AG04450 (cell line): Measurements from ENCODE around the gene TLR5. TPM values are rescaled to one million over a fixed set of nuclear protein-coding genes. Genes with fewer than 3 reads are reported as not detected.

ENCODE experiments used
- CTCF ChIA-PET: fragments of 300-600, 350-600 bp; formaldehyde crosslinking; extraction: SDS; loops from one replicate; lab custom pipeline; 2022; ENCODE audit warnings: antibody characterized with exemption, inconsistent platforms; lab: Charles Lee
- POLR2A ChIA-PET: fragments of 350-600 bp; formaldehyde crosslinking; extraction: SDS; loops from one replicate; lab custom pipeline; 2021; ENCODE audit warnings: antibody characterized with exemption, inconsistent platforms; lab: Yijun Ruan, JAX
- DNase-seq: peaks from one replicate; pipeline ENCODE4 v3.0.0-alpha.2; 2011; ENCODE audit warnings: low read depth, low spot score
- H3K27ac ChIP-seq: one replicate; pipeline ENCODE4 v1.5.1; 2012; ENCODE audit warnings: low read depth, low read length, control low read depth
- H3K27me3 ChIP-seq: one replicate; pipeline ENCODE4 v1.6.0; 2012; ENCODE audit warnings: low read length; ENCODE audit not compliant: control insufficient read depth, insufficient read depth
- H3K4me3 ChIP-seq: 2 replicates; pipeline ENCODE4 v1.5.1; 2011; ENCODE audit warnings: mild to moderate bottlenecking, low read depth, low read length, control low read depth
- H3K9me3 ChIP-seq: 2 replicates; pipeline ENCODE4 v1.5.1; 2012; ENCODE audit warnings: low read length; ENCODE audit not compliant: control insufficient read depth, insufficient read depth
- polyA plus RNA-seq: library from polyadenylated mRNA; depleted of rRNA; stranded (reverse); fragments of >200 nt; gene quantifications from 2 replicates; pipeline ENCODE4 v1.2.3, GENCODE V29; 2011
- TF ChIP-seq, protein P1 (sequence below): IDR thresholded peaks from 2 replicates; pipeline ENCODE4 v1.5.1; 2011; ENCODE audit warnings: low read depth, low read length, control low read depth, inconsistent platforms

TLR5 gene
- polyA plus RNA-seq, 1 experiment = 0.07 TPM

DNA sequence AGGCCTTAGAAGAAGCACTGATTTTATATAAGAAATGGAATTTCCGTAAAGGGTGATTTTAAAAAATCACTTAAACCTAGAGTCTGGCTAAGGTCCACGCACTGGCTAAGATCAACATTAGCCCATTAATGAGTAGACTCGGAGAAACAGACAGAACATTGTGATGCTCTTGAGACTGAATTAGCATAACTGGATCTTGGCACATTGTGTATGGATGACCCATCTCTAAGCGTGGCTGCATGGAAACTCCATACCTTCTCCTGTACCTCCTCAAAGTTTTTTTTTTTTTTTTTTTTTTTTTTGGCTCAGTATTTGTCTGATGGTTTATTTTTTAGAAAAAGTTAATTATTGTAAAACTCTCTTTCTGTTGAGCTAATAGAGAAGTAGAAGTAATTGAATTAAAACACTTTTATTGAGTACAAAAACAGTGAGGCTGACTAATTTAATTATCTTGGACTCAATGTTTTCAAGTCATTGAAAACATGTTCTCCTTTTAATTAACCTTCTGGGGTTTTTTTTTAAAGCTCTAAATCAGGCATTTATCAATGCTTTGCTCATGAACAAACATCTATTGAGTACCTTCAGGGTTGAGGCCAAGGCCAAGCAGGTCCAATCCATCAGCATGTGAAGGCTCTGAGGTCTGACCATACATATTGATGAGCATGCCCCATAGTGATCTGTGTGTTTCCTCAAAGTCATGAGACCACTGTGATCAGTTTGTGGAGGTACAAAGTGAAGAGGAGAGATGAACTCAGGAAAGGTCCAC lies 74.0 kb downstream of the TLR5 start:
- Histone ChIP-seq H3K27ac (no peak overlapping the region), H3K9me3 (no peaks in the 10 kb centered on the region), H3K27me3 (peaks cover 9% of the 10 kb centered on the region), H3K4me3 (no peak overlapping the region)
- CTCF ChIA-PET = interaction anchor here (0.6 to 2.1 kb wide), 3 partner anchors 13 to 618 kb away, joined by 3 to 13 read pairs (median 4); no protein-coding TSS in a partner anchor
- TF ChIP-seq, protein P1, sequence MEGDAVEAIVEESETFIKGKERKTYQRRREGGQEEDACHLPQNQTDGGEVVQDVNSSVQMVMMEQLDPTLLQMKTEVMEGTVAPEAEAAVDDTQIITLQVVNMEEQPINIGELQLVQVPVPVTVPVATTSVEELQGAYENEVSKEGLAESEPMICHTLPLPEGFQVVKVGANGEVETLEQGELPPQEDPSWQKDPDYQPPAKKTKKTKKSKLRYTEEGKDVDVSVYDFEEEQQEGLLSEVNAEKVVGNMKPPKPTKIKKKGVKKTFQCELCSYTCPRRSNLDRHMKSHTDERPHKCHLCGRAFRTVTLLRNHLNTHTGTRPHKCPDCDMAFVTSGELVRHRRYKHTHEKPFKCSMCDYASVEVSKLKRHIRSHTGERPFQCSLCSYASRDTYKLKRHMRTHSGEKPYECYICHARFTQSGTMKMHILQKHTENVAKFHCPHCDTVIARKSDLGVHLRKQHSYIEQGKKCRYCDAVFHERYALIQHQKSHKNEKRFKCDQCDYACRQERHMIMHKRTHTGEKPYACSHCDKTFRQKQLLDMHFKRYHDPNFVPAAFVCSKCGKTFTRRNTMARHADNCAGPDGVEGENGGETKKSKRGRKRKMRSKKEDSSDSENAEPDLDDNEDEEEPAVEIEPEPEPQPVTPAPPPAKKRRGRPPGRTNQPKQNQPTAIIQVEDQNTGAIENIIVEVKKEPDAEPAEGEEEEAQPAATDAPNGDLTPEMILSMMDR = no peak
- DNase-seq = no peak
- POLR2A ChIA-PET = no interaction called here

DNA sequence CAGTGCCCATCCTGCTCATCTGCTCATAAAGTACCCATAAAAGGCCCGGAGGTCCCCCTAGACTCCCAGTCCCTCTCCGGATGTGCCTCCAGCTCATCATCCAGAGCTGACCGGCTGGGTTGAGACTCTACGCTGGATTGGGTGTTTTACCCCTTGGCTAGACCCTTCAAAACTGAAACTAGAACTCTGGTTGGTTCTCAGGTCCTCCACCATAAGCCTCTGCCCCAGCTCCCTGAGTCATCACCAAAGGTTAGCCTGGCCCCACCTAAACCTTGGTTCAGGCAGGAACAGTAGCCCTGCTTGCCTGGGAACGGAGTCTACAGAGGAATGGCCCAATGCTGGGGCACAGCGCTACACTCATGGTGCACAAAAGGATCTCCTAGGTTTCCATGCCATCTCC lies 75.1 kb downstream of the TLR5 start:
- ChIA-PET CTCF (interaction anchor here (2.1 kb wide), 1 partner anchor 22 kb away, joined by 13 read pairs; no protein-coding TSS in a partner anchor), POLR2A (interaction anchor here (0.6 kb wide), 1 partner anchor 168 kb away, joined by 3 read pairs; no protein-coding TSS in a partner anchor)
- no peaks in the 10 kb centered on the region for H3K9me3 ChIP-seq
- H3K27ac ChIP-seq = no peak overlapping the region
- TF ChIP-seq, protein P1 = no peak
- no peak for DNase-seq
- H3K4me3 ChIP-seq = no peak overlapping the region
- peaks cover 7% of the 10 kb centered on the region for H3K27me3 ChIP-seq

DNA sequence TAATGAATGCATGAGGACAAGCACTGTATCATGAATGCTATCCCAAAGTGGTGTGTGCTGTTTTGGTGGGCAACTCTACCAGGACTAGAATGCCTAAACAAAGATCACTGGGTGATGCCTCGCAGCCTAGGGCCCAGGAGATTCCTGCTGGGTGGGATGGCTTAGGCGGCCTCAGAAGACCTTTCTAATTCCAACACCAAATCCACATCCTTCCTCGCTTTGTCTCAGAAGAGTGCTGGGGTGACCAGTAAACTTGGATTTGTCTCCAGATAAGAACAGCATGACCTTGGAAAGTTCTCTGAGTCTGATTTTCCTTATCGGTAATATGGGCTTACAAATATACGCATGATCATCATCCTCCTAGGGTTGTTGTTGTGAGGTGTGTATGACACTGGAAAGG lies 76.6 kb downstream of the TLR5 start:
- ChIA-PET CTCF (no interaction called here), POLR2A (no interaction called here)
- DNase-seq = no peak
- no peak overlapping the region for H3K4me3 ChIP-seq
- no peaks in the 10 kb centered on the region for H3K9me3 ChIP-seq
- TF ChIP-seq, protein P1 = no peak
- peaks cover 3% of the 10 kb centered on the region for H3K27me3 ChIP-seq
- H3K27ac ChIP-seq = no peak overlapping the region

DNA sequence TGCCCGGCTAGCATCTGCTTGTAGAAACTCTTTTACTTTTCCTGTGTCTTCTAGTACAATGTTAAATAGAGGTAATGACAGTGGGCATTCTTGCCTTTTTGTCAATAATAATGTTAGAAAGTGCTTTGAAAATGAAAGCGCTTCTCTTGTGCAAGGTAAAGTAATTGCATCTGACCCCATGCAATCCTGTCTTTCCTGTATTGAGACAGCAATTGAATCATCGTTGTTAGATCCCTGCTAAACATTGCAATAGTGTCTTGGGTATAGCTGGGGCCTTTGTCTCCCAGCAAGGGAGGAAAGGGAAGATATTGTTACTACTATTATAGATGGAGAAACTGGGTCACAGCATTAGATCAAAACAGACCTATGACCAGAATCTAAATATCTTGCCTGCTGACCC lies 80.9 kb downstream of the TLR5 start:
- TF ChIP-seq, protein P1 = no peak
- peaks cover 3% of the 10 kb centered on the region for H3K27me3 ChIP-seq
- no peak overlapping the region for H3K27ac ChIP-seq
- DNase-seq = no peak
- POLR2A ChIA-PET = no interaction called here
- H3K9me3 ChIP-seq = no peaks in the 10 kb centered on the region
- H3K4me3 ChIP-seq = no peak overlapping the region
- CTCF ChIA-PET = no interaction called here

DNA sequence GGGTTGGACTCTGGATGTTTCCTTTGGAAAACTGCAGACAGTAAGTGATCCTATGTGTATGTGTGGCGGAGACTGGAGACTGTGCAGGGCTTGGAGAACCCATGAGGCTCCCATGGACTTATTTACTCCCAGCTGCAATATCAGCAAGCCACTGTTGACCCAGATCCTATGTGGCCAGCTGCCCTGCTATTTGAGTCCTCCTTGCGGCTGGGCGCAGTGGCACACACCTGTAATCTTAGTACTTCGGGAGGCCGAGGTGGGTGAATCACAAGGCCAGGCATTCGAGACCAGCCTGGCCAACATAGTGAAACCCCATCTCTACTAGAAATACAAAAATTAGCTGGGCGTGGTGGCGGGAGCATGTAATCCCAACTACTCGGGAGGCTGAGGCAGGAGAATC lies 83.5 kb downstream of the TLR5 start:
- TF ChIP-seq, protein P1 = no peak
- ChIA-PET POLR2A (no interaction called here), CTCF (interaction anchor here (1.8 kb wide), 1 partner anchor 31 kb away, joined by 8 read pairs; no protein-coding TSS in a partner anchor)
- H3K27ac ChIP-seq = no peak overlapping the region
- H3K4me3 ChIP-seq = no peak overlapping the region
- no peak for DNase-seq
- H3K27me3 ChIP-seq = peaks cover 12% of the 10 kb centered on the region
- no peaks in the 10 kb centered on the region for H3K9me3 ChIP-seq
